CD4-positive, alpha-beta T cell treated with Interleukin-17A for 4 hours (primary cell): ENCODE data around the gene FBXL15.

Experiments
- DNase-seq: peaks from one replicate; pipeline ENCODE4 v3.0.0-alpha.2; 2020; ENCODE audit warnings: mixed read lengths

The FBXL15 gene, protein sequence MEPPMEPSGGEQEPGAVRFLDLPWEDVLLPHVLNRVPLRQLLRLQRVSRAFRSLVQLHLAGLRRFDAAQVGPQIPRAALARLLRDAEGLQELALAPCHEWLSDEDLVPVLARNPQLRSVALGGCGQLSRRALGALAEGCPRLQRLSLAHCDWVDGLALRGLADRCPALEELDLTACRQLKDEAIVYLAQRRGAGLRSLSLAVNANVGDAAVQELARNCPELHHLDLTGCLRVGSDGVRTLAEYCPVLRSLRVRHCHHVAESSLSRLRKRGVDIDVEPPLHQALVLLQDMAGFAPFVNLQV

DNA sequence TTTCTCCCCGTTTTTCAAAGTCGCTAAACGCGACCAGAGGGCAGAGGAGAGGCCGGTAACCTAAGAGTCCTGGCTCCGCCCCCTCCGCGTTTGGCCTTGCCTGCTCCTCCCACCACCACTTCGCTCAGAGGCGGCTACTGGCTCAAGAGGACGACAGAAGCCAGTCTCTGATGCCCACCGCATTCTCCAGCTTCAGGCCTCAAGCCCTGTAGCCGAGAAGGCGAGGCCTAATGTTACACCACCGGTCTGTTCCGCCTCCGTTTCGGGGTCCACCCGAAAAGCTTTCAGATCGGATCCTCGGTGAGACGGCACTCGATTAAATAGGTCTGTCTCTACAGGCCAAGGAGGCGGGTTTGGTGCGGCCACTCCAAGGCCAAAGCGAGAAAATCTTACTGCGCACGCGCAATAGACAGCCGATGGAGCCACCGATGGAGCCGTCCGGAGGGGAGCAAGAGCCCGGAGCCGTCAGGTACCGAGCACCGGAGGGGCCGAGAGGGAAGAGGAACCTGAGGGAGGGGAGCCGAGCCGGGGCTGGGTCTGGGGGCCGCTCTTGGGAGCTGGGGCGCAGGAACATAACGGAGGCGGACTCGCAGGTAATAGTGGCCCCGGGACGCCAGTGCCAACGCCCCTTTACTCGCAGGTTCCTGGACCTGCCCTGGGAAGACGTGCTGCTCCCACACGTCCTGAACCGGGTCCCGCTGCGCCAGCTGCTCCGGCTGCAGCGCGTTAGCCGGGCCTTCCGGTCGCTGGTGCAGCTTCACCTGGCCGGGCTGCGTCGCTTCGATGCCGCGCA lies at the start of gene FBXL15:
FBXL15 (plus strand) TSS at position 123 of the 793 bp plus-strand sequence; CDS start at position 417, 294 bp downstream.
- peak; percentile 97 for DNase-seq

DNA sequence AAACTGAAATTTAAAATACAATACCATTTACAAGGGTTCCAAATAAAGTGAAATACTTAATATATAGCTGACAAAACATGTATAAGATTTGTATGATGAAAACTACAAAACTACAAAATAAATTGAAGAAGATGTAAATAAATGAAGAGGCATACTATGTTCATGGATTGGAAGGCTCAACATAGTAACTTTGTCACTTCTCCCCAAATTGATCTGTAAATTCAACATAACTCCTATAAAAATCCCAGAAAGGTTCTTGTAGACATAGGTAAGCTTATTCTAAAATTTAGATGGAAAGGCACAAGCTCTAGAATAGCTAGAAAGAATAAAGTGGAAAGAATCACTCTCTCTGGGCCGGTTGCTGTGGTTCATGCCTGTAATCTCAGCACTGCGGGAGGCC lies 49.3 kb upstream of the FBXL15 start:
- DNase-seq: no peak

DNA sequence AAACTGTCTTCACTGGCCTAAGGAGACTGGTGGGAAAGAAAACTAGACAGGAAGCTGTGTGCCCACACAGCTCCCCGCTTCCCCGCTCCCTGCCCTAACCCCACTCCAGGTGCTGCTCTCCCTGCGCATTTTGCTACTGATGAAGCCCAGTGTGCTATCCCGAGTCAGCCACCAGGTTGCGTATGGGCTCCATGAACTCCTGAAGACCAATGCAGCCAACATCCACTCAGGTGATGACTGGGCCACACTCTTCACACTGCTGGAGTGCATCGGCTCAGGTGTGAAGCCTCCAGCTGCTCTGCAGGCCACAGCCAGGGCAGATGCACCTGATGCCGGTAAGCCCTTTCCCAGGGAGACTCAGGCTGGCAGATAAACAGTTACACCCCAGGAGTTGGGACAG lies 45.4 kb upstream of the FBXL15 start:
- peak; percentile 19 for DNase-seq

DNA sequence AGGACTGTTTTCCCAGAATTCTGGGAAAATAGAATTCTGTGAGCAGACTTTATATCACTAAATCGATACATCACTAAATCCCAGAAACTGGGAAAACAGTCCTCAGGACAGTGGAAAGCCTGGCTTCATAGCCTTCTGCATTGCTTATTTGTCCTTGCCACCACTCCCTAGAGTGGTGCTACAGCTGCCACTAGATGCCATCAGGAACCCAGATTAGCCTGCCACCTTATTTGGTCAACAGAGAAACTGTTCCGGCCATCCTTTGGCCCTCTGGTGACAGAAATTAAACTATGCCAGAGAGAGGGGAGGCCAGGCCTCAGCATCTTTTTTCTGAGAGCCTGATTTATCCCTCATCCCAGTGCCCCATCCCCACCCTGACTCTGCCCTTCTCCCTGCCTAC lies 44.8 kb upstream of the FBXL15 start:
- DNase-seq: no peak

DNA sequence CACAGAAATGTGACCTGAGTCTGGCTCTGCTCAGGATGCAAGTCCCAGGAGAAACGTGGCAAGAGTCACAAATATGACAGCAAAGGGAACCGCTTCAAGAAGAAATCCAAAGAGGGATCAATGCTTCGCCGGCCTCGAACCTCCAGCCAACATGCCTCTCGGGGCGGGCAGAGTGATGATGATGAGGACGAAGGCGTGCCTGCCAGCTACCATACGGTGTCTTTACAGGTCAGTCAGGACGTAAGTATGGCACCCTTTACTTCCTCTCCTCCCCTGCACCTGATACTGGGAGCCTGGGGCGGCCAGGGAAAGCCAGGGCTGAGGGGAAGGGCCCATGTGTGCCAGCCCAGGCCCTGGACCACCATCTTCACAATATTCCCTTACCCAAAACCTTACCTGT lies 43.7 kb upstream of the FBXL15 start:
- no peak for DNase-seq

DNA sequence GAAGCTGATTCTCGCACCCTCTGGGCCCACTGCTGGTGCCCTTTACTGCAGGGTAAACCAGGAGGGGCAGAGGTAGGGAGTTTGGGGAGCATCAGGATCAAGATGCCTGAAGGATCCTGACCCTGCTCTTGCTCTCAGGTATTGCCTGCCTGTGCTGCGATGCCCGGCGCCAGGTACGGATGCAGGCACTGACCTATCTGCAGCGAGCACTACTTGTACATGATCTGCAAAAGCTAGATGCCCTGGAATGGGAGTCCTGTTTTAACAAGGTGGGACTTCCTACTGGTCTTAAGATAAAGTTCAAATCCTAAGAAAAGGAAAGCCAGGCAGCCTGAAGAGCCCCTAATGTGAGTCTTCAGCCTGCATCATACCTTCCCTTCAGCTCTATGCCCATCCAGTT lies 41.3 kb upstream of the FBXL15 start:
- DNase-seq: no peak

DNA sequence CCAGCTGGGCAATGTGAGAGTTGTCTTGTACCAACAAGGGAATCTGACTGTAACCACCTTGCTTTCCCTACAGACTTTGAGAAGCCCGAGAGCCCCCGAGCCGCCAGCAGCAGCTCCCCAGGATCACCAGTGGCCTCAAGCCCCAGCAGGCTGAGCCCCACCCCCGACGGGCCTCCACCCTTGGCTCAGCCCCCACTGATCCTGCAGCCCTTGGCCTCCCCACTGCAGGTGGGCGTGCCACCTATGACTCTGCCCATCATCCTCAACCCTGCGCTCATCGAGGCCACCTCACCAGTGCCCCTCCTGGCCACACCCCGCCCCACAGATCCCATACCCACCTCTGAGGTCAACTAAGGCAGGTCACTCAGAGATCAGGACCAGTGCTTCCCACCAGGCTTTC lies 38.7 kb upstream of the FBXL15 start:
- DNase-seq: no peak

DNA sequence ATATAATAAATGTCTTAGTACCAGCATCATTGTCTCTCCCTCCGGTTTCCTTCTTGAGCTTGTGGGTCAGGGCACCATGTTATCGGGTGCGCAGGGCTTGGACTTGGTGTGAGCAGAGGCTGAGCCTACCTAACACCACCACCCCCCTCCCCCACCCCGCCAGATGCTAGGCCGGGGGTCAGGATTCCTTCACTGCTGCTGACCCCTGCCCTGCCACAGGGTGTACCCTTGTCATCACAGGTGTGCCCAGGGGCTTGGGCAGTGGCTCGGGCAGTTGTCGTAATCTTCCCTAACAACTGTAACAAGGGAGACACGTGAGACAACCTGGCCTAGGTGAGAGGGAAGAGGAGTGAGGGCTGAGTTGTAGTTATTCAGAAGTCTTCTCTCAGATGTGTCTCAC lies 37.8 kb upstream of the FBXL15 start:
- DNase-seq: no peak

DNA sequence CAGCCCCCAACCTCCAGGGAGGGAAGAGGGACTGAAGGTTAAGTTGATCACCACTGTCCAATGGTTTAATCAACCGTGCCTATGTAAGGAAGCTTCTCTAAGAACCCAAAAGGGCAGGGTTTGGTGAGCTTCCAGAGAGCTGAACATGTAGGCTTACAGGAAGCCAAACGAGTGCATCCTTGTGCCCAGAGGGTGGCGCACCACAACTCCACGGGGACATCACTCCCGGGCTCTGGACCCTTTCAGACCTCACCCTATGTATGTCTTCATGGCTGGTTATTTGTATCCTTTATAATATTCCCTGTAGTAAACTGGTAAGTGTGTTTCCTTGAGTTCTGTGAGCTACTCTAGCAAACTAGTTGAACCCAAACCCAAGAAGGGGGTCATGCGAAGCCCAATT lies 36.6 kb upstream of the FBXL15 start:
- peak; percentile 48 for DNase-seq

DNA sequence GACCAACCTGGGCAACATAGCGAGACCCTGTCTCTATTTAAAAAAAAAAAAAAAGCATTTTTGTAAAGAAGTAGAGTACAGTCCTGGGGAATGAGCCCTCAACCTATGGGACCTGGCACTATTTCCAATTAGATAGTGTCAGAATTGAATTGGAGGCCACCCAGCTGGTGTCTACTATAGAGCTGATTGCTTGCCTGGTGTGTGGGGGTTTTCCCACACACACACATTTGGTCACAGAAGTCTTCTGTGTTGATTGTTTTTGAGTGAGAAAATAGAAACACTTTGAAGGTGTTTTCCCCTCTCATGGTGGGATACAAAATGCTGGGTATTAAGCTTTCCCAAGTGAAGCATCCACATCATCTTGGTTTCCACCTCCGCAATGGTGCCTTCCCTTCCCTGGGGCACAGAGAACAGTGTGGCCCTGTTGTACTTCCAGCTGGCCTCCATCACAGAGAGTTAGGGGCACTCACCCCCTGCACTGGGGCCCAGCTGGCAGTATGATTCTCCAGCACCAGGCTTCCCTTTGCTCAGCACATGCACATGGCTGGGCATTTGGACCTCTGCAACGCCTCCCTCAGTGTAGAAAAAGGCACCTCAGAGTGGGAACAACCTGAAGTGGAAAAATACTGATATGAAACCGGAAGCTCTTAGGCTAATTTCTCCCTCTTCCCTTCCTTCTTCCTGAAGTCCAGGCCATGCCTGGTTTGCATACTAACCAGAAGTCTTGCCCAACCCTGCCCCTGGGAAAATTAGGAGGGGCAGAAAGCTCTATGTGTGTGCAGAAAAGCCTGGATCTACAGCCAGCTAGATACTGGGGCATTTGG lies 35.8 kb upstream of the FBXL15 start:
- no peak for DNase-seq

DNA sequence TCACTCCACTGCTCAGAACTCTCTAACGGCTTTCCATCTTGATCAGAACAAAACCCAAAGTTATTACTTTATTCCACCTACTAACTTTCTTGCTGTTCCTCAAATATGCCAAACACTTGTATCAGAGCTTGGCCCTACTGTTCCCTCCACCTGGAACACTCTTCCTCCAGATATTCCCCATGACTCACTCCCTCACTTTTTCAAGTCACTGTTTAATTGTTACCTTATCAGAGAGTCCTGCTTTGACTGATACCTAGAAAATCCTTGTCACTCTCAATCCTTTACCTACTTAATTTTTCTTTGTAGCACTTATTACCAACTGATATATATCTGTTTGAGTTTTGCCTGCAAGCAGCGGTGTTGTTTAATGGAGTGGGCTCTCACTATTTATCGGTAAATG lies 30.7 kb upstream of the FBXL15 start:
- no peak for DNase-seq

DNA sequence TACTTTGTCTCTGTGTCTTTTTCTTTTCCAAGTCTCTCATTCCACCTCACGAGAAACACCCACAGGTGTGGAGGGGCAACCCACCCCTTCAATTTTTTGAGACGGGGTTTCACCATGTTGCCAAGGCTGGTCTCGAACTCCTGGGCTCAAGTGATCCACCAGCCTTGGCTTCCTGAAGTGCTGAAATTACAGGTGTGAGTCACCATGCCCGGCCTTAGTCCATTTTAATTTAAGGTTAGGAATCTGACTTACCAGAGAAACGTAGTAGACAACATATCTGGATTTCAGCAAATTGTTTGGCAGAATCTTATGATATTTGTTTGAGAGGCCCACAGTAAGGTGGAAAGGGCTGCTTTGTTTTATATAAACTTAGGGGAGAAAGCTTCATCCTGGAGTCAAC lies 28.3 kb upstream of the FBXL15 start:
- no peak for DNase-seq

DNA sequence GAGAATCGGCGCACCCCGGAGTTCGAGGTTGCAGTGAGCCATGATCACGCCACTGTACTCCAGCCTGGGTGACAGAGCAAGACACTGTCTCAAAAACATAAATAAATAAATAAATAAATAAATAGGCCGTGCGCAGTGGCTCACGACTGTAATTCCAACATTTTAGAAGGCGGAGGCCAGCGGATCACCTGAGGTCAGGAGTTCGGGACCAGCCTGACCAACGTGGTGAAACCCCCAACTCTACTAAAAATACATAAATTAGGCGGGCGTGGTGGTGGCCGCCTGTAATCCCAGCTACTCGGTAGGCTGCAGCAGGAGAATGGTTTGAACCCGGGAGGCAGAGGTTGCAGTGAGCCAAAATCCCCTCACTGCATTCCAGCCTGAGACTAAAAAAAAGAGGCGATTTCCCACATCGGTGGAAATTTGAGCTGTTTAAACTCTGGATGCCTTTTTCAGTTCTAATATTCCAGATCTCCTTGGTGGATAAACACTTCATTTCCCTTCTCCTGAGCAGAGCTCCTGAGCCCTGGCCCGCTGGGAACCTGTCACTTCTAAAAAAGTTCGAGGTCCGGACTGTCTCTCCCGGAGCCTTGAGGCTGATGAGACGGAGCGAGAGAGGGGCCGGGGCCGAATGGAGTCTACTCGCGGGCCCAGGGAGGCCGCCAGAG lies 27.1 kb upstream of the FBXL15 start:
- no peak for DNase-seq

DNA sequence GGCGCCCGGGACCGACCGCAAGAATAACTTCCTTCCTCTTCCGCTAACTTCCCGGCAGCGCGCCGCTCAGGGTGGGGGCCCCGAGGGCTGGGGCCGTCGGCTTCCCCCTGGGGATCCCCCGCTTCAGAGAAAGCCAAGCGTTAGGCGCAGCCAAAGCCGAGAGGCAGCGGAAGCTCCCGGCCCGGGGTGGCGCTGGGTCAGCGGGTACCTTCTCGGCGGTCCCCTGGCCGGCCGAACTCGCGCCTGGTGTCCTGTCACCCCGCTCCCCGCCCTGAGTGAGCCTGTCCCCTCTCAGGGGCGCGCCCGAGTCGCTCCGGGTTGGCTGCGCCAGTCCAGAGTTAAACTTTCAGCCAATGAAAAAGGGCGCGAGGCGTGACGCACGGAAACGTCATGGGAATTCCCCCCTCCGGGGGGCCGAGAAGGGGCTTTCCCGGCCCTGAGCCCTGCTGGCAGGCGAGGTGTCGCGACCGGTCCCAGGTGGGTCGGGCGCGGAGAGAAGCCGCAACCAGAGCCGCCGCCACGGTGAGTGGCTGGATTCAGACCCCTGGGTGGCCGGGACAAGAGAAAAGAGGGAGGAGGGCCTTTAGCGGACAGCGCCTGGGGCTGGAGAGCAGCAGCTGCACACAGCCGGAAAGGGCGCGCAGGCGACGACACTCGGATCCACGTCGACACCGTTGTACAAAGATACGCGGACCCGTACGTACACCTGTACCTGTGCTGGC lies 26.4 kb upstream of the FBXL15 start:
- peak; percentile 97 for DNase-seq

DNA sequence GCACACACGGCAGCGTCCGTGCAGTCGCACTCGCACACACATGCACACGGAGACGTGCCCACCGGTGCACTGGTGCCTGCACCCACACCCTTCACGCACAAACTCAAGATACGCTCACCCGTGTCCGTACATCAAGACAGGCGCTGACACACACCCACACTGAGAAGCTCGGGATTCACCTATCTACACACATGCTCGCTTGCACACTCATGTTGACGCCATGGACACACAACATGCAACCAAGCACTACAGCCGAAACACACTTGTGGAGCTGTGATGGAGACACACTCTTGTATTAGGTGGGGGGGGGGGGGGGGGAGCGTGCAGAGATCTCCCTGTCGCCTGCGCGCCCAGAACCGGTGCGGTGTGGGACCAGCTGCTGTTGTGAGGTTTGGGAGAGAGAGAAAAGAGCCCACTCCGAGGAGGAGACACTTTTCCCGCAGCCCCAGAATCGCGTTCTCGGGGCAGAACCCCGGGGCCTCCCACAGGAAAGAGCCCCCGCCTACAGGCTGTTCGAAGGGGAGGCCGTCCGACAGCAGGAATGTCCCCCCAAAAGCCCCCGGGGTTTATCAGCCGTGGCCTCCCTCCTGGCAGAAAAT lies 25.7 kb upstream of the FBXL15 start:
- no peak for DNase-seq

DNA sequence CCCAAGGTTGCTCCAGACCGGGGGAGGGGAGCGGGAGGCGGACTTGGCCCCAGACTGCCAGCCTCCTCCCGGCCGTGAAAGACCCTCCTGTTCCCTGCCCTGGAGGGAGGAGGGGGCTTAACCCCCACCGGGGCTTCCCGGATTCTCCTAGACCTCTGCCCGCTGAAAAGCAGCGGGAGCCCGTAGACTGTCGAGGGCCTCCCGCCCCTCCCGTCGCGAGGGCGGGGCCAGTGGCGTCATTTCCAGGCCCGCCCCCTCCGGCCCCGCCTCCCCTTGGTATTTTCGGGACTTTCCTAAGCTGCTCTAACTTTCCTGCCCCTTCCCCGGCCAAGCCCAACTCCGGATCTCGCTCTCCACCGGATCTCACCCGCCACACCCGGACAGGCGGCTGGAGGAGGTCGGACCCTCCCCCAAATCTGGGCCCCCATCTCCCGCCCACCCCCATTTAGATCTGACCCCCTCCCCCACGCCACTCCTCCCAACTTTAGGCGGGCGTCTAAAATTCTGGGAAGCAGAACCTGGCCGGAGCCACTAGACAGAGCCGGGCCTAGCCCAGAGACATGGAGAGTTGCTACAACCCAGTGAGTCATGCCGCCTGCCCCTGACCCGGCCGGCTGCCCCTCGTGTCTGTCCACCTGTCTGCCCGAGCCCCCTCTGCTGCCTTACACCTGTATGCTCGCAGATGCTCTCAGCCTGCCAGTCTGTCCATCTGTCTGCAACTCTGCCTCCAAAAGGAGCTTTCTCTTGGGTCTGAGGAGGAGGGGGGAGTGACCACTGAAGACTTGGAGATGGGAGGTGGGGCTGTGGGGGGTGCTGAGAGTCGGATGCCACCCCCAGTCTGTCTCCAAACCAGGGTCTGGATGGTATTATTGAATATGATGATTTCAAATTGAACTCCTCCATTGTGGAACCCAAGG lies 25.0 kb upstream of the FBXL15 start, which contains the start of gene NFKB2:
NFKB2 (plus strand) TSS at position 306 of the 917 bp plus-strand sequence; CDS start at position 561, 255 bp downstream.
- DNase-seq: peak; percentile 92

DNA sequence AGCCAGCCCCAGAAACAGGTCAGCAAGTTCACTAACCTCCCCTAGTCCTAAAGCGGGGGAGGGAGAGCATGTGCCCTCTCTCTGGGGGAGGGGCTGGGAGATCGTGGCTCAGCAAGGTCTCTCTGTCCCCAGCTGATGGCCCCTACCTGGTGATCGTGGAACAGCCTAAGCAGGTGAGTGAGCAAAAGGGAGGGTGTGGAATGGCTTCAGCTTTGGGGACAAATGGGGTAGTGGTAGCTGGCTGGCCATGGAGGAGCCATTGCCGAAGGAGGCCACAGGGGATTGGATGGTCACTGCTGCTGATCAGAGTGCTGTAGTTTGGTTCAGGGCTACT lies 24.4 kb upstream of the FBXL15 start:
- no peak for DNase-seq

DNA sequence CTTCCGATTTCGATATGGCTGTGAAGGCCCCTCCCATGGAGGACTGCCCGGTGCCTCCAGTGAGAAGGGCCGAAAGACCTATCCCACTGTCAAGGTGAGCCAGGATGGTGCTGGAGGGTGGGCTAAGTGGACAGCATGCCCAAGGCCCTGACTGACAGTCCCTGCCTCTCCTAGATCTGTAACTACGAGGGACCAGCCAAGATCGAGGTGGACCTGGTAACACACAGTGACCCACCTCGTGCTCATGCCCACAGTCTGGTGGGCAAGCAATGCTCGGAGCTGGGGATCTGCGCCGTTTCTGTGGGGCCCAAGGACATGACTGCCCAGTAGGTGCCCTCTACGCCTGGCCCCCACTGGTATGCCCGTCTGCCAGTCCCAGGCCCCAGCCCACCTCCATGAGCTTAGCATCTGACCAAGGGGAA lies 23.9 kb upstream of the FBXL15 start:
- DNase-seq: no peak

DNA sequence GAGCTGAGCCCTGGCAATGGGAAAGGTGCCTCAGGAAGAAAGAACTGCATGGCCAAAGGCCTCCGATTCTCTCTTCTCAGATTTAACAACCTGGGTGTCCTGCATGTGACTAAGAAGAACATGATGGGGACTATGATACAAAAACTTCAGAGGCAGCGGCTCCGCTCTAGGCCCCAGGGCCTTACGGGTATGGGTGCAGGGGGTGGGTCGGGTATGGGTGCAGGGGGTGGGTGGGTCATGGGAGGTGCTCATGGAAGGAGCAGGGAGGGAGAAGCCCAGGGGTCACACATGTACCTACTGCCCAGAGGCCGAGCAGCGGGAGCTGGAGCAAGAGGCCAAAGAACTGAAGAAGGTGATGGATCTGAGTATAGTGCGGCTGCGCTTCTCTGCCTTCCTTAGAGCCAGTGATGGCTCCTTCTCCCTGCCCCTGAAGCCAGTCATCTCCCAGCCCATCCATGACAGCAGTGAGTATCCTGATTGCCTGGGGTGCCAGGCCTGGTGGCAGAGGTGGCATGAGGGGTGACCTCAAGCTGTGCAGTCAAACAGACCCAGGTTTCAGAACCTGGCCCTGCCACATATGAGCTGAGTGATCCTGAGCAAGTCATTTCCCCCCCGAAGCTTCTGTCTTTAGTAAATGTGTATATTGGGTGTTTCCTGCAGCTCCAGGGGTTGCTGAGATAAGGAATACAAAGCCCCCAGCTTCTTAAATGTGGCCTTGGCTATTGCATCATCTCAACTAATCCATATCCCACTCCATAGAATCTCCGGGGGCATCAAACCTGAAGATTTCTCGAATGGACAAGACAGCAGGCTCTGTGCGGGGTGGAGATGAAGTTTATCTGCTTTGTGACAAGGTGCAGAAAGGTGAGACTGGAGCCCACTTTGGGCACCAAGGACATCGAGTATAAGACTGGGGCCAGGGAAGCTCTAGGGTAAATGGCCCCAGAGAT lies 23.1 kb upstream of the FBXL15 start:
- DNase-seq: no peak
